GM18951 (cell line): ENCODE results near the gene SPATA2.

ENCODE experiments used
- POLR2A ChIP-seq: IDR thresholded peaks from 4 replicates; pipeline ENCODE4 v1.6.1; 2011; ENCODE audit warnings: mild to moderate bottlenecking; ENCODE audit not compliant: insufficient read length, insufficient read depth; ENCODE audit errors: extremely low read depth
- in situ Hi-C: fragments of 300-500 bp; cut with MboI; formaldehyde crosslinking; loops from one replicate; pipeline ENCODE4 v1.12.0; 2022; ENCODE audit warnings: low sequenced_read_pairs, mixed read lengths, inconsistent platforms; ENCODE audit not compliant: unreplicated experiment

Gene SPATA2

GRCh38 chr20:49916146-49917002 lies 1.0 kb upstream of the SPATA2 start:
- in situ Hi-C loops, result no loop called here
- TF ChIP-seq POLR2A, result no peak

- in situ Hi-C loops, result no loop called here
- no peak for TF ChIP-seq POLR2A
These were observed 280 bp downstream of the SPATA2 start for GRCh38 chr20:49915118-49915379.

GRCh38 chr20:49914310-49915117 lies 815 bp downstream of the SPATA2 start:
- in situ Hi-C loops, result no loop called here
- no peak for TF ChIP-seq POLR2A

- in situ Hi-C loops, result no loop called here
- TF ChIP-seq POLR2A, result no peak
These were observed 1.8 kb downstream of the SPATA2 start for GRCh38 chr20:49913399-49914047.

GRCh38 chr20:49910340-49910706 lies 5.0 kb downstream of the SPATA2 start:
- TF ChIP-seq POLR2A, result no peak
- in situ Hi-C loops, result no loop called here

- no peak for TF ChIP-seq POLR2A
- in situ Hi-C loops, result no loop called here
These were observed 5.6 kb downstream of the SPATA2 start for GRCh38 chr20:49909499-49910339.

- no peak for TF ChIP-seq POLR2A
- in situ Hi-C loops, result no loop called here
These were observed 7.1 kb downstream of the SPATA2 start for GRCh38 chr20:49908258-49908565.

GRCh38 chr20:49907405-49908257 lies 7.7 kb downstream of the SPATA2 start:
- no peak for TF ChIP-seq POLR2A
- in situ Hi-C loops, result no loop called here

- no peak for TF ChIP-seq POLR2A
- in situ Hi-C loops, result no loop called here
These were observed 8.6 kb downstream of the SPATA2 start for GRCh38 chr20:49906615-49907154.

GRCh38 chr20:49906101-49906604 lies 9.2 kb downstream of the SPATA2 start:
- in situ Hi-C loops, result no loop called here
- TF ChIP-seq POLR2A, result no peak

GRCh38 chr20:49905415-49906091 lies 9.8 kb downstream of the SPATA2 start:
- TF ChIP-seq POLR2A, result no peak
- in situ Hi-C loops, result no loop called here
